Coronary artery (tissue), 2 donors: ENCODE measurements around the gene NFIX.

ENCODE experiments used
- DNase-seq: peaks from one replicate; pipeline ENCODE4 v3.0.0-alpha.2; 2017; ENCODE audit warnings: low spot score
- H3K27ac ChIP-seq, 2 donors: fragments of 200-600 bp; sonication (generic); one replicate each; pipeline ENCODE4 v1.5.1; 2016 to 2019
- H3K4me3 ChIP-seq: fragments of 200-600 bp; sonication (generic); 2 replicates; pipeline ENCODE4 v1.5.1; 2016; ENCODE audit warnings: mild to moderate bottlenecking, moderate library complexity
- TF ChIP-seq, protein P1 (sequence below): fragments of 200-600 bp; sonication (generic); IDR thresholded peaks from one replicate; pipeline ENCODE4 v1.5.1; 2019; ENCODE audit warnings: antibody characterized with exemption

Gene NFIX

DNA sequence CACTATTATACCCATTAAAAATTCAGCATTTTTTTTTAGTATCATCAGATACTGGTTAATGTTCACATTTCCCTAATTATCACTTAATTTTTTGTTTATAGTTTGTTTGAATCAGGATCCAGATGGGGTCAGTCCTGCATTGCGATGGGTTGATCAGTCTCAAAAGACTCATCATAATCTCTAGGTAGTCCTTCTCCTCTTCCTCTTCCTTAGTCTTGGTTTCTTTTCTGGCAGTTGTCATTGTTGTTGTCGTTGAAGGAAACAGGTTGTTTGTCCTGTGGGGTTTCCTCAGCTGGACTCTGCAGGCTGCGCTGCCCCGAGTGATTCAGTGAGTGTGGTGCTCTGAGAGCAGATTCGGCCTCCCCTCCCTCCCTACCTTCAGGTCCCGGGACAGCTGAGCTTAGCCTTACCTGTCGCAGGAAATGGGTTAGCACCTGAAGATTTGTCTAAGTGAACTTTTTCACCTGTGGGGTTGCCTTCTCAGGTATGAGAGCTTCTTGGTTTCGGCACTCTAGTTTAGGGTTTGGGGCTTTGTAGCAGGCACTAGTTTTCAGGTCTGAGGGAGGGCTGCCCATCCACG is 34.1 kb downstream of the NFIX start:
- TF ChIP-seq, protein P1, sequence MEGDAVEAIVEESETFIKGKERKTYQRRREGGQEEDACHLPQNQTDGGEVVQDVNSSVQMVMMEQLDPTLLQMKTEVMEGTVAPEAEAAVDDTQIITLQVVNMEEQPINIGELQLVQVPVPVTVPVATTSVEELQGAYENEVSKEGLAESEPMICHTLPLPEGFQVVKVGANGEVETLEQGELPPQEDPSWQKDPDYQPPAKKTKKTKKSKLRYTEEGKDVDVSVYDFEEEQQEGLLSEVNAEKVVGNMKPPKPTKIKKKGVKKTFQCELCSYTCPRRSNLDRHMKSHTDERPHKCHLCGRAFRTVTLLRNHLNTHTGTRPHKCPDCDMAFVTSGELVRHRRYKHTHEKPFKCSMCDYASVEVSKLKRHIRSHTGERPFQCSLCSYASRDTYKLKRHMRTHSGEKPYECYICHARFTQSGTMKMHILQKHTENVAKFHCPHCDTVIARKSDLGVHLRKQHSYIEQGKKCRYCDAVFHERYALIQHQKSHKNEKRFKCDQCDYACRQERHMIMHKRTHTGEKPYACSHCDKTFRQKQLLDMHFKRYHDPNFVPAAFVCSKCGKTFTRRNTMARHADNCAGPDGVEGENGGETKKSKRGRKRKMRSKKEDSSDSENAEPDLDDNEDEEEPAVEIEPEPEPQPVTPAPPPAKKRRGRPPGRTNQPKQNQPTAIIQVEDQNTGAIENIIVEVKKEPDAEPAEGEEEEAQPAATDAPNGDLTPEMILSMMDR = no peak
- no peak for DNase-seq

DNA sequence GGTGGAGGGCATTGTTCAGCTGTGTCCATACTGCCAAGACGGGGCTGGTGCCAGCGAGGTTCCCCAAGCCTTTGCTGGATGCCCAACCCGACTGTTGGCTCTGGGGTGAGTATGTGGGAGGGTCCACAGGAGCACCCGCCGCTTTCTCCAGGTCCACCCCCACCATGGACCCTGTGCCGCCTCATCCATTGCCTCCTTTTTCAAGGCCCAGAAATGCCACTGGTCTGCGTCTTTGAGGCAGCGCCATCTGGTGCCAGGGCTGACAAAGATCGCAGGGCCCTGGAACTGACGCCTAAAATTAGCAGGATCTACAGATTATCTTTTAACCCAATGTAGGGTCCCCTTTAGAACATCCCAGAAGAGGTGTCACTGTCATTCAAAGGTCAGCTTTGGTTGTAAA is 34.6 kb downstream of the NFIX start:
- Histone ChIP-seq H3K4me3 (peak overlapping the region; percentile 14), H3K27ac (peak overlapping the region; percentile 83 to 96)
- TF ChIP-seq, protein P1 = peak; percentile 14
- DNase-seq = no peak

More for the DNA sequence above, 34.1 kb downstream of the NFIX start:
- Histone ChIP-seq H3K27ac (peak overlapping the region; percentile 83 to 96), H3K4me3 (peak overlapping the region; percentile 14)

DNA sequence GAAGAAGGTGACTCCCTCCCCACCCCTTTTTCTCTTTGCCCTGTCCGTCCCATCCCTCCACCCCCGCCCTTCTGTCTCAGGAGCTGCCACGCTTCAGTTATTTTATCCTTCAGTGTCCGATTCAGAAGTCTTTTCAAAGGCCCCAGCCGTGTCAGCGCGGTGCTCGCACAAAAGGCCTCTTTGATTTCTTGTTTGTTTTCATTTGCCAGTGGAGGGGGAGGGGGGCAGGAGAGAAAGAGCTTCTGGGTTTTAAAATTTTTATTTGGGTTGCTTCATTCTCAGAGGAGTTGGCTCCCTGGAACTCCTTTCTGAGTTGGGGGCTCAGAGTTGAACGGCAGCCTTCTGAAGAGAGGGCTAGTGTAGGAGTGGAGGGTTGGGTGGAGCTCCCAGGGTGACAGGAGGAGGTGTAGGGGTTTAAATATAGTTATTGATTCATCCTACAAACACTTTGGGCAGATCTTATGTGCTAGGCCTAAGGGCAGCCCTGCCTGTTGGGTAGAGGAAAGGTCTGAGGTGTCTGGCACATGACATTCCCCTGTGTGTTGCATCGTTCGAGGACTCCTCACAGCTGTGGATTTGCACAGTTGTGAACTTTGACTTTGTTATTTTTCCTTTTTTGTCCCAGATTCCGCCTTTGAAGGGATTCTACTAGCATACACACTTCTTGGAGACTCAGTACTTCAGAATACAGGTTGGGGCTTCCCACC is 36.8 kb downstream of the NFIX start:
- Histone ChIP-seq H3K27ac (peak overlapping the region; percentile 83 to 96), H3K4me3 (peak overlapping the region; percentile 12)
- DNase-seq = no peak
- TF ChIP-seq, protein P1 = no peak

DNA sequence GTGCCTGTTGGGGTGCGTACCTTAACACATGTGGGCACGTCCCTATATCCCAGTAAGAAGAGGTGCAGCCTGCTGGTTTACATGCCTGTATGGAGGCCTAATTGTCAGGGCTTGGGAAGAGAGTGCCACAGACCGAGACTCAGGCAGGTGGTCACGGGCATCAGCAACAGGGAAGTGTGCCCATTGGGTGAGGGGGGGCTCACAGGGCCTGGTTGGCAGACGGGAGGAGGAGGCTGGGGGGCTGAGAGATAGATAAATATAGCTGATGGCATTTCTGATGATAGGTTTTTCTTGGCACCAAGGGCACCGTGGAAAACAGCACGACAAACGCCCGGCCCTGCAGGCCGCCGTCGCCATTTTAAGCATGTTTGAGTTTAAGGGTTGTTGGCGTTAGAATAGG is 37.6 kb downstream of the NFIX start:
- DNase-seq = no peak
- H3K27ac ChIP-seq = peak overlapping the region; percentile 83 to 96

DNA sequence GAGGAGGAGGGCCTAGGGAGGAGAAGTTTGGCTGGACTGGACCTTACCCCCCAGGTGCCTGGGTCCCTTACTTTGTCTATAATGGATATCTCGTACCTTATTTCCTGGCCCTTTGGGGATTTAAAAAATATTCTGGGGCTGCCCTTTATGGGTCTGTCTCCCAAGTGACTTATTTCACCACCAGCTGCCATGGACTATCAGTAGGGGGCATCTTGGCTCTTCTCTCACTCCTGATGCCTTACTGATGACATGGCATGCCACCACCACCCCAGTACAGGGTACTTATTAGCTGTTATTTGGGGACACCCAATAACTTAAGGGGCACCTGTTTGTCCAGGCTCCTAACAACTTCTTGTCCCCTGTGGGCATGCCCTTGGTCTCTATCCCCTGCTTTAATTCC is 38.0 kb downstream of the NFIX start:
- Histone ChIP-seq H3K27ac (peak overlapping the region; percentile 83 to 96), H3K4me3 (no peak overlapping the region)
- TF ChIP-seq, protein P1 = no peak
- DNase-seq = no peak

More for the DNA sequence above, 37.6 kb downstream of the NFIX start:
- no peak overlapping the region for H3K4me3 ChIP-seq
- TF ChIP-seq, protein P1 = no peak

DNA sequence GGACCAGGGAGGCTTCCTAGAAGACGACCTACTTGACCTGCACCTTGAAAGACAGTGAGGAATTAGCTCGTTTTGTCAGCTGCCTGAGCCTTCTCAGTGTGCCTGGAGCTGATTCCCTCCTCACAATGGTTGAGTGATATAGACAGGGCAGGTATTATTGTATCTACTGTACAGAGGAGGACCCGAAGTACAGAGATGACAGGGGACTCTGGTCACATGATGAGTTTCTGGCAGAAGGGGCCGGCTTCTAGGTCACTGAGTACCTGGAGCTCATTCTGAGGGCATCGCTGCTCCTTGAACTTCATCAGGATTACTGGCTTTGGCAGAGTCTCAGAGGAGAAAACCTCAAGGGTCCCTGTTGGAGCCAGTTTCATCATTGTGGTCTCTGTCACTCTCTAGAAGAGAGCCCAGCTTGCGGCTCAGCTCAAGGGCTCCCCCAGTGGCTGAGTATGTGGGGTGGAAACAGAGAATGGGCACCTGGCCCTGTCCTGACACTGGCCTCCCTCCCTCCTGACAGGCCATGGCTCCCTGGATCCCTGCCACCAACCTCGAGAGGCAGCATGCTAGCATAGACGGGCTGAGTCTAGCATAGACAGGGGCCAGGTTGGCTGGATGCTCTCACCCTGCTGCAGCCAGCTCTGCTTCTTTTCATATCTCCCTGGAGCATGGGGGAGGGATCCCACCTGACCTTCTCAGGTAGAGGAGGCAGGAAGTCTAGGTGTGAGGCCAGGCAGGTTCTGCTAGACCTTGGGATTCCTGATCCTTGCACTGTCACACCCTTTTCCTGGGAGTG is 38.7 kb downstream of the NFIX start:
- Histone ChIP-seq H3K27ac (peak overlapping the region; percentile 83 to 96), H3K4me3 (no peak overlapping the region)
- no peak for DNase-seq
- TF ChIP-seq, protein P1 = peak; percentile 54
